Left forelimb (tissue), 1 donor: Measurements from ENCODE around the gene TRIM68.
A peak's percentile ranks its signal among the peaks of the same experiment; 100 is the strongest.

Source experiments
- DNase-seq: peaks from one replicate; pipeline ENCODE4 v3.0.0-alpha.2; 2018; ENCODE audit warnings: low spot score

TRIM68 gene, protein sequence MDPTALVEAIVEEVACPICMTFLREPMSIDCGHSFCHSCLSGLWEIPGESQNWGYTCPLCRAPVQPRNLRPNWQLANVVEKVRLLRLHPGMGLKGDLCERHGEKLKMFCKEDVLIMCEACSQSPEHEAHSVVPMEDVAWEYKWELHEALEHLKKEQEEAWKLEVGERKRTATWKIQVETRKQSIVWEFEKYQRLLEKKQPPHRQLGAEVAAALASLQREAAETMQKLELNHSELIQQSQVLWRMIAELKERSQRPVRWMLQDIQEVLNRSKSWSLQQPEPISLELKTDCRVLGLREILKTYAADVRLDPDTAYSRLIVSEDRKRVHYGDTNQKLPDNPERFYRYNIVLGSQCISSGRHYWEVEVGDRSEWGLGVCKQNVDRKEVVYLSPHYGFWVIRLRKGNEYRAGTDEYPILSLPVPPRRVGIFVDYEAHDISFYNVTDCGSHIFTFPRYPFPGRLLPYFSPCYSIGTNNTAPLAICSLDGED

DNA sequence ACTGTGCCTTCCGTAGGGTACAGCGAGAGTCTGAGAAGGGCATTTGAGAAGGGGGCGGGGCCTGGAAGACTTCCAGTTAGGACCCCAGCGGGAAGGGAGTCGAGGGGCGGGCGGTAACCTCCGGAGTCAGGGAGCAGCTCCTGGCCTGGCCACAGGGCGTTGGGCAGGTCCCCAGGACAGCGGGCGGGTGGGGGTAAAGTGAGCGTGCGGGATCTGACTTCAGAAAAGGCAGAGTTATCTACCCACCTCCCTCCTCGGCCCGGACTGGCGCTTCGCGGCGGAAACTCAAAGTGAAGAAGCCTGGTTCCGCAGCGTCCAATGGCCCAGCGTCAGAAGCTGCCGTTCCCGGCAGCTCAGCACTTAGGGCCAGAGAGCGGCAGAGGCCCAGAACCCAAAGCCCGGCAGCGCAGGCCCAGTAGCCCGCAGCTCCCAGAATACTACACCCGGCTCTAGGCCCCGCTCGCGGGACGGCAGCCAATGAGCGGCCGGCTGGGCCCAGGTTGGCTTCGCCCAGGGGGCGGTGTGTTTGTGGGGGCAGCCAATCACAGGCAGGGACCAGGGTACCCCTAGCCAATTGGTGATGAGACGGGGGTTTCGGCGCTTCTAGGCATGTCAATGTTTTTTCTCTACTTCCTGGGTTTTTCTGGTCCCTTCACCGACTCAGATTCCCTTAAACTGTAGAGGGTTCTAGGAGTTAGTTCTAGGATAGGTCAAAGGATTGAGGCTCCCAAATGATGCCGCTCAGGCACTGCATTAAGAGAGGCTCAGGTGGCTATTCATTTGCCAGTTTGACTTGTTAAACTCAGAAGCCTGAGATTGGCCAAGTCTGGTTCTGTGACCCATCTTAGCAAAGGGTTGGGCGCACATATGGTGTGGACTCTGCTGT is at the start of gene TRIM68:
TSS of gene TRIM68 (minus strand) at position 451 of the 886 bp plus-strand sequence. CDS start 2,727 bp downstream, outside the sequence.
- peak; percentile 98 for DNase-seq

DNA sequence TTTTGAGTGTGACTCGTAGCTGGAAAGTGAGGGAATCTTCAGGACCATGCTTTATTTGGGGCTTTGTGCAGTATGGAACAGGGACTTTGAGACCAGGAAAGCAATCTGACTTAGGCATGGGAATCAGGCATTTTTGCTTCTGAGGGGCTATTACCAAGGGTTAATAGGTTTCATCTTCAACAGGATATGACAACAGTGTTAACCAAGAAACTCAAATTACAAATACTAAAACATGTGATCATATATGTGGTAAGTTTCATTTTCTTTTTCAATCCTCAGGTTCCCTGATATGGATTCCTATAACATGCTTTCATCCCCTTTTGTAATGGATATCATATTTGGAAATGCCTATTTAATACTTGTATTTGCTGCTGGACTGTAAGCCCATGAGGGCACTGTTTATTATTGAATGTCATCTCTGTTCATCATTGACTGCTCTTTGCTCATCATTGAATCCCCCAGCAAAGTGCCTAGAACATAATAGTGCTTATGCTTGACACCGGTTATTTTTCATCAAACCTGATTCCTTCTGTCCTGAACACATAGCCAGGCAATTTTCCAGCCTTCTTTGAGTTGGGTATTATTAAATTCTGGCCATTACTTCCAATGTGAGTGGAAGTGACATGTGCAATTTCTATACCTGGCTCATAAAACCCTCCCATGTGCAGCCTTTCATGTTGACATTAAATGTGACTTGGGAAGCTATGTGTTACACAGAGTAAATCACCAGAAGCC is 46.8 kb upstream of the TRIM68 start:
- no peak for DNase-seq

DNA sequence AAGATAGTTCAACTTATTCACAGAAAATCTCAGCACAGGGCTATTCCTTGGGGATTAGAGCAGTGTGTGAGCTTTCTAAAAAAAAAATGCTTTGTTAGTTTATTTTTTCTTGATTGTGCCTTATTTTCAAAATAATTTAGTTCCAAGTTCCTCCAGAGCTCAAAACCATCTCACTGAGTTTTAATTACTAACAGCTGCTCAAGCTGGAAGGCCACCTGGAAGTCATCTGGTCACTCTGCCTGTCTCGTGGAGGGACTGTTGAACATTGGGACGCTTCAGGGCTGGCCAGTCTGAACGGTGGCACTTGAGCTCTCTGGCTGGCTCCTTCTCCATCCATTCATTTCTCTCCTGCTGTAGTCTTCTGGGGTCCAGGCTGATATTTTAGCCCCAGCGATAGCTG is 39.7 kb upstream of the TRIM68 start:
- no peak for DNase-seq

DNA sequence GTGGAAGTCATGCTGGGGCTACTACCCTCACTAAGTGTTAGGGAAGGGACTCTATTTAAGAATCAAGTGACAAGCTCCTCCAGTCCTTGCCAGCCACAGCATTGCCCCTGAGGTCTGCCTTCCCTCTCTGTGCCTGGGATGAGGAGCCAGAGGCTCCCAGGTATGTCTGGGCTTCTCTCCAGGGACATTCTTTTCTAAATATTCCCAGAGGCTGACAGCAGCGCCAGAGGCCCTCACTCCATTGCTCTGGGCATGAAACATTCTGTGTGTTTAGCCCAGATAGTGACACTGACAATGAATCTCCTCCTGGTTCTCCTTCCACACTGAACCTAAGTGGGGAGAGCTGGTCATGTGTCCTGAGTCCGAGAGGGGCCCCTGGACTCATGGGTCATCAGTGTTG is 37.9 kb upstream of the TRIM68 start:
- no peak for DNase-seq

DNA sequence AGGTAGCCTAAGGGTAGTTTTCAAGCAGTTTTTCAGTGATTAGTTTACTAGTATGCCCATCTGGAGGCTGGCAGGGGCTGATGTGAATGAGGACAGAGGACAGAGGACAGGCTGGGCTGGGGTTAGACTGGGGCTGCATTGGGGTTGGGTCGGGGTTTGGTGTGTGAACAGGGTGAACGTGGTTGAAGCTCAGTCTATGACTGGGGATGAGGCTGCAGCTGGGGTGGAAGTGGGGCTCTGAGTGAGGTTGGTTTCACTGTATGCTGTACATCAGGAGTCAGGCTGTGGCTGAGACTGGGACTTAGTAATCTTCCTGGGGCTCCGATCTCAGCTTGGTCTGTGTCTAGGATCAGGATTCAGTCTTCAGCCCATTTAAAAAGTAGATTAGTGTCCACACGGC is 36.2 kb upstream of the TRIM68 start:
- no peak for DNase-seq

DNA sequence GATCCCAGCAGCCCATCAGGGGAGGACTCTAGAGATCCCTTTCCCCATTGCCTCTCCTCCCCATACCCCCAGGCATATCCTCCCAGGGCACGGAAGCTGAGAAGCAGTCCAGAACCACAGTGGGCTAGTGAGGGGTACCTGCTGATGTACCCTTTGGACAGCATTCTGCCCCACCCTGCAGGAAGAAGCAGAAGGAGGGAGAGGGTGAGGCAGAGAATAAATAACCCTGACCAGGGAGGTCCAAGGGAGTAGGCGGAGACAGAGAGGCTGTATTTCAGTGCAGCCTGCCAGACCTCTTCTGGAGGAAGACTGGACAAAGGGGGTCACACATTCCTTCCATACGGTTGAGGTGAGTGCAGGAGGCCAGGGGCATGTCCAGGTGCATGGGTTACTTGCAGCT is 35.7 kb upstream of the TRIM68 start, which contains the start of gene OR51E1:
TSS of gene OR51E1 (plus strand) at position 301 of the 400 bp plus-strand sequence. CDS start 8,545 bp downstream, outside the sequence.
- DNase-seq = no peak

DNA sequence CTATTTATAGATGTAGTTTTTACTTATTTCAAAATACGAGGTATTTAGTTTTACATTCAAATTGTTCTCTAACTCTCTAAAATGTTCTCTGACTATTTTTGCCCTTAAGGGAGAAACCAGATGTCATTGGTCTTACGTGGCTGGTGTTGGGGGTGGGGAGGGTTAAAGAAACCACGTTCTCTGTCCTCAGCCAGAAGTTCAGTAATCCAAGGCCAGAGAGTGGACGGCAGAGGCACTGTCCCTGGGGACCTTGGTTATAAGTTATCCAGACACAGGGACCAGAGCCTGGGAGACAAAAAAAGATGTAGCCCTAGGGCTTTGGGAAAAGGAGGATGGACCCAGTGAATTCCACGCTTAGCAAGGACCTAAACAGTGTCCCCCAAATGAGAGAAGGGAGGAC is 35.0 kb upstream of the TRIM68 start:
- no peak for DNase-seq

DNA sequence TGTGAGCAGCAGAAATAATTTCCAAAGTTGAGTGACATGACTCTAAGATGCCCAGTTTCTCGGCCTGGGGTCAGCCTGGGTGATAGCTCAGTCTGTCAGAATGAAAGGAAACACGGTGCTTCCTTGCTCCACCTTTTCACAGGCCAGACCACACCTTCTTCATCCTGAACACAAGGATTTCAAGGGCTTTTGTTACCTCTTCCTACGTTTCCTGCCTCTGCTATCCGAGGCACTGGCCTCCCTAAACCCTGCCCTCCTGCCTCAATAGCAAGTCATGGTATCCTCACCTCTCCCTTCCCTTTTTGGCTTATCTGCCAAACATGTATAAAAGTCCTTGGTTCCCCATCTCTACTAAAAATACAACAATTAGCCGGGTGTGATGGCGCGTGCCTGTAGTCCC is 34.0 kb upstream of the TRIM68 start:
- no peak for DNase-seq

DNA sequence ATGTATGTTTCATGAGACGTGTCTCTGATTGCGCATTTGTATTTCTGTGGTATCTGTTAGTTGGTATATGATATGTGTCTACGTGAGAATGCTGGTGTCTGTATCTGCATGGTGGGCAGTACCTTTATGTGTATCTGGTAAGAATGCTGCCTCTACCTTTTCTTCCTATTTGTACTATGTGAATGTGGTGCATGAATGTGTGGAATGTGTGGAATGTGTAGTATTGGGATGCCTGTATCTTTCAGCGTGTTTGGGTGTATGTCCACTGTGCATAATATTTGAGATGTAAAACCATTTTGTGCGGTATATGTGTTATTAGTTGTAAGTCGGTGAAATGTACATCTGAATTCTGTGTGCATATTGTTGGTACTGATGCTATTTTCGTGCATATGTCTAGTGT is 33.5 kb upstream of the TRIM68 start:
- DNase-seq = no peak

DNA sequence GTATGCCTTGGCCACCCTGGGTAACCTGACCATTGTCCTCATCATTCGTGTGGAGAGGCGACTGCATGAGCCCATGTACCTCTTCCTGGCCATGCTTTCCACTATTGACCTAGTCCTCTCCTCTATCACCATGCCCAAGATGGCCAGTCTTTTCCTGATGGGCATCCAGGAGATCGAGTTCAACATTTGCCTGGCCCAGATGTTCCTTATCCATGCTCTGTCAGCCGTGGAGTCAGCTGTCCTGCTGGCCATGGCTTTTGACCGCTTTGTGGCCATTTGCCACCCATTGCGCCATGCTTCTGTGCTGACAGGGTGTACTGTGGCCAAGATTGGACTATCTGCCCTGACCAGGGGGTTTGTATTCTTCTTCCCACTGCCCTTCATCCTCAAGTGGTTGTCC is 31.9 kb upstream of the TRIM68 start:
- no peak for DNase-seq

DNA sequence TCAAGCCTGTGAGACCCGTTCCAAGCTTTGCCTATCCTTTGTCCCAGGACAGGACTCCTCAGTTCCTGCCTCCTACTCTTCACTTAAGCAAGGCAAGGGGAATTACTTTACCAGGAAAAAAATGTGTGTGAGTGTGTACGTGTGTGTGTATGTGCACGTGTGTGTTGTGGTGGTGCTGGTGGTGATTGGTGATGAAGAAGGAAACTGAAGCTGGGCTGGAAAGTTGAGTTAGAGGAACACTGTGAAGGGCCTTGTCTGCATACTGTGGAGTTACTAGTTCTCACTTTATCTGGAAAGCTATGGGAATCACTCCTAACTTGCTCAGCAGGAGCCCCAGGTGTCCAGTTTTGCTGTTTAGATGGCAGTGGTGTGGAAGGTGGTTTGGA is 29.6 kb upstream of the TRIM68 start:
- no peak for DNase-seq

DNA sequence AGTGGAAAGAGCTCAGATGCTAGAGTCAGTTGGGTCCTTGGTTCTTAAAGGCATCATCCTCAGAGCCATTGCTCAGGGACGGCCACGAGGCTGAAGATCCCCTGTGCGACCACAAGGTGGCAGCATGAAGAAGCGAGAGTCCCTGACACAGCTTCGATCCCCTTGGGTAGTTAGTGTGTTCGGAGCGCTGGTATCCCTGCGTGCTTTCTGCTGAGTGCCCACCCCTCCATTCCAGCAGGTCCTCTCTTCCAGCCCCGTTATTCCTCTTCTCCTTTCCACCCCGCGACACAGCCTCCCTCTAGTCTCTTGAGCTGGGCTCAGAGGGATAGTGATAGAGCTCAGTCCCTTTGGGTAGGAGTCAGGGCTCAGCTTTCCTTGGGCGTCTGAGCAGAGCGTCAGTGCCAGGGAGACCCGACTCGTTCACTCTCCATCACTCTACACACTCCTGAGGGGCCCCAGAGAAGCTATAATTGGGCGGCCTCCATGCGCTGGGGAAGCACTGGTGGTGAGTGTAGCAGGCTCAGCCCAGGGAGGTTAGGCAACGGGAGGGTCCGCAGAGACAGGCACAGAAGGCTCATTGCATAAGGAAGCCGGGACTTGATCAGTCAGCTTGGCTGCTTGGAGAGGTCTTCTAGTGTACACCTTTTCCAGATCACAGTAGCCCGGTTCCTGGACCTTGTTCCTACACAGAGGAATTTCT is 29.1 kb upstream of the TRIM68 start, which contains the start of gene OR51D1:
TSS of gene OR51D1 (plus strand) at position 516 of the 700 bp plus-strand sequence. CDS start 2,314 bp downstream, outside the sequence.
- DNase-seq = no peak

DNA sequence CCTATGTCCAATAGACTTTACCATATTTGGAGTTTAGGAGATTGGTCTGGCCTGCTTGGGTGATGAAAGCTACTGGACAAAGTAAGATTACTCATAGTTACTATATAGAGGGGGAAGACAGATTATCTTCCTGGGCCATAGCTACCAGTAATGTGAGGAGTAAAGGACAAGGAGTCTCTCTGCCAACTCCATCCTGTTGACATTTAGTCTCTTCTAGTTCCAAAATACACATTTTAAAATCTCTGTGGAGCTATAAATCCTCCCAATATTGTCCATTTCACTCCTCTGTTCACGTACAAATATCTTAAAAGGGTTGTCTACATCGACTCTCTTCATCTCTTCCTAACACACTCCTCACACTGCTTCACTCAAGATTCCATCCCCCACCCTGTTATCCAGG is 28.1 kb upstream of the TRIM68 start:
- DNase-seq = no peak

DNA sequence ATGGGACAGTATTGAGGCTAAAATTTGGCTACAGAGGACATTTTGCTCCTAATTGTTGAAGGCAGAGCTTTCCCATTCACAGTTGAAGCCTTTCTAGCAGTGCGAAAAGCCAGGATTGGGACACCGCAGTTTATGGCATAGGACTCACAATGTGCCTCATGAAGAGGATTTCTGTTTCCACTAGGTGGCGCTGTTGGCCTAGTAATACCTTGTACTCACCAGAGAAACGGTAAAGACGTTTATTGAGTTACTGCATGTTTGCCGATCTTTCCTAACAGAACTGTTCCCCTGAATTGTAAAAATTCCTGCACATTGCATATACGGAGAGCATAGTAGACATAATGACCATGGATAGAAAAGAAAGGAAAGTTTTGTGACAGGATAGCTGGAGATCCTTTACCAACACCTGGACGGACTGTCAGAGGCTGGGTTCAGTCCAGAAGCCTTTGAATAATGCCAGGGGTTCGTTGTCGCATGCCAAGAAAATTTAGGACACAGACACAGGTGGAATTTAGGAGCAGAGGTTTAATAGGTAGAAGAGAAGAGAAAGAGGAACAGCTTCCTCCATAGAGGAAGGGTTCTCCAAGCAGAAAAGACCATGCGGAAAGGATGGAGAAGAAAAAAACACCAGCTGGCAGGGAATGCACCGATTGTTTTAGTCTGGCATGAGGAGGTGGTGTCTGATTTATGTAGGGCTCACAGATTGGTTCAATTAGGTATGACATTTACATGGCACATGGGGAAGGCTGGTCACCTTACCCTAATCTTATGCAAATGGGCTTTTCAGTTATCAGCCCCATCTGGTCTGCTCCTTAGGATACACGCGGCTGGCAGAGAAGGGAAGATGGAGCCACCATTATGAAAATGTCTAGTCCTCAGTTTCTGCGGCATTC is 18.4 kb upstream of the TRIM68 start:
- DNase-seq = no peak

DNA sequence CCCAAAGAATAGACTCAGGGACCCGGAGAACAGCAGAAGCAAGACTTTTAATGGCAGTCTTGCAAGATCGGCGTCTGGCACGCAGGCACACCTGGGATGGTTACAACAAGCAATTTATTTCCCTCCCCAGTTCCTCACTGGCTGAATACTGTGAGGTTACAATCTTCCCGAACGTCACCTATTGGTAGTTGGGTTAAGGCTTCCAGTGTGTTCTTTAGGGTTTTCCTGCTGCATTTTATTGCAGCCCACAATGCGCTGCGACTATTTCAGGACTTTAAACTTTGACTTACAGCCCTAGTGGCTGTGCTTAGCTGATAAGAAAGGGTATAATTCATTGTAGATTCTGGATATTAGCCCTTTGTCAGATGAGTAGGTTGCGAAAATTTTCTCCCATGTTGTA is 11.5 kb upstream of the TRIM68 start:
- no peak for DNase-seq

DNA sequence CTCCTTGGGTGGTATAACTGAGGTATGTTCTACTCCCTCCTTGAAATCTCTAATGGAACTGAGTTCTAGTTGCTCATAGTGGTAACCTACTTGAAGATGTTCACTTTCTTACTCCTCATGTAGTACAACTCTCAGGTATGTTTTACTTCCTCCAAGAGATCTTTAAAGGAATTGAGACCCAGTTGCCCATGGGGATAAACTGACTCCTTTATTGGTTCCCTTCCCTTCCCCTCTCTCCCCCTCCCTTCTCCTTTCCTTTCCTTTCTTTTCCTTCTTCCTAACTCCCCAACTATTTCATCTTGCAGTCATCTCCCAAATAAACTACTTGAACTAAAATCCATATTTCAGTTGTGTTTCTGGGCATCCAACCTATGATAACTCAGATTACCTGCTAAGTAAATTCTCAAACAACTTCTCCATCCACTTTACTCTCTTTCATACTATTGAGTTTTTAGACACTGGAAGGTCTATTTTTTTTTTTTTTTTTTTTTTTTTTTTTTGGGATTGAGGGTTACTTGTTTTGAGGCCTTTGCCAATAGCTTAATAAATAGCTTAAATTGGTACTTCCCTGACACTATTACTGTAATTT is 7.9 kb upstream of the TRIM68 start:
- DNase-seq = no peak

DNA sequence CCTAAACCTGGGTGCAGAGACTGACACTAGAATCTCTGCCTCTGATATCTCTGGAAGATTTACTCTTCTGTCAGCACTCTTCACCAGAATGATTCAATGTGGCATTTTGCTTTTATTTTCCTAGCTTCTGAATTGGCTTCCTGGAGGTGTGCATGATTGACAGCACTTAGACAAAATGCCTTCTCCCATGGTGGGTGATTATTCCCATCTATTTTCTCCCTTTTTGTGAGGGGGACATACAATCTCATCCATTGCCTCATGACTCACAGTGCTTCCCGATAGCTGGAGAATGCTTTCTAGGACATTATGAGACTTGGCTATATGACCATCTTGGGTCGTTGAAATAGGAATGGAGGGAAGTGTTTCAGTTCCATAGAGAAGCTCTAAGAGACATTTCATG is 4.0 kb upstream of the TRIM68 start:
- DNase-seq = no peak

DNA sequence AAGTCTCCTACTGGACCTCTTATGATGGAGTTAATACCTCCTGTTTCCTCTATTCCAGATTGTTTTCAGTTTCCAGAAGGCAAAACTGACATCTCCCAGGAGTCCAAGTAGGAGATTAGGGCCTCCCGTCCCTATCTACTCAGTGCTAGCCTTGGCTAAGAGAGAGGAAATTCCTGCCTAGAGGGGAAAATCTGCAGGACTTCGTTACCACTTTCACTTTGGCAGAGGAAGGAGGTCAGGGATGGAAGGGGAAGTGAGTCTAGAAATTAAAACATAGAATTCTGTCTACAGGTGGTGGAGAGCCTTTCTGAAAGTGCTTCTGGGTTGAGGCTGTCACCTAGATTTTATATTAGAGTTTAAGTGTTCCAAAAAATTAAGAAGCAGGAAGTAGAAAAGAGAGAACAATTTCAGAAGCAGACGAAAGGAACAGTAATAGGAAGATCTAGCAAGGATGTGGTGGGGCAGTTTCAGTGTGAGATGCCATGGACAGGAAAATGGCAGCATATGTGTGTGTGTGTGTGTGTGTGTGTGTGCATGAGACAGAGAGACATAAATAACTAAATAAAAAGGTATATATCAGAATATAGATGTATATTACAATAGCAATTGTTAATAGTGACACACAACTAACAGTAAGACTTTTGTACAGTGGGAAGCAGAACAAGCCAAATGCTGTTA is 2.4 kb upstream of the TRIM68 start:
- DNase-seq = no peak

DNA sequence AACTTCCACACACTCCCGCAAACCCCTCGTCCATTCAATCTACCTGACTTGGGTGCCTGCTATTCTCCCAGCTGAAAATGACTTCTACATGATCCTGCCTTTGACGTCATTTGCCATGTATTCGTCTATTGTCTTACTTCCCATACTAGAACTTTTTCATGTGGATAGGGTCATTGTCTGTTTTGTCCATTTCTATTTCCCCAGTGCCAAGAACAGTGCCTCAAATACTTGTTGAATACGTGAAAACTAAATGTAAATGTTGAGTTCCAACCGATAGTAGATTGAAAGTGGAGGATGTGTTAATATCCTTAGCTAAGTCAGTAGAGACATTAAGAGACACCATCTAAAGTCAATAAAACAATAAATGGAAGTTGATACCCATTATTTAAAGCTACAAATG is 935 bp downstream of the TRIM68 start:
- DNase-seq = no peak
